Endodermal cell (in vitro differentiated cells): ENCODE results near the gene SLC16A2. TPM values are rescaled to one million over a fixed set of nuclear protein-coding genes. Genes with fewer than 3 reads are reported as not detected.

Experiments
- DNase-seq: peaks from one replicate; pipeline ENCODE4 v3.0.0-alpha.2; 2017
- H3K27ac ChIP-seq: 2 replicates; pipeline ENCODE4 v1.5.1; 2013; ENCODE audit warnings: mild to moderate bottlenecking, low read depth, low read length, moderate library complexity
- H3K27me3 ChIP-seq: 2 replicates; pipeline ENCODE4 v1.6.1; 2013; ENCODE audit warnings: mild to moderate bottlenecking, low read length, moderate library complexity; ENCODE audit not compliant: insufficient read depth, control insufficient read depth, poor library complexity, severe bottlenecking
- H3K36me3 ChIP-seq: 2 replicates; pipeline ENCODE4 v1.7.0; 2013; ENCODE audit warnings: mild to moderate bottlenecking, low read length, moderate library complexity; ENCODE audit not compliant: control insufficient read depth, insufficient read depth
- H3K4me1 ChIP-seq: one replicate; pipeline ENCODE4 v1.7.0; 2013; ENCODE audit warnings: low read length; ENCODE audit not compliant: control insufficient read depth, insufficient read depth
- H3K4me3 ChIP-seq: 2 replicates; pipeline ENCODE4 v1.5.1; 2013; ENCODE audit warnings: mild to moderate bottlenecking, low read length, moderate library complexity
- H3K9ac ChIP-seq: 2 replicates; pipeline ENCODE4 v1.6.1; 2013; ENCODE audit warnings: mild to moderate bottlenecking, low read length, moderate library complexity; ENCODE audit not compliant: poor library complexity, severe bottlenecking; ENCODE audit errors: extremely low read depth
- H3K9me3 ChIP-seq: 2 replicates; pipeline ENCODE4 v1.6.1; 2013; ENCODE audit warnings: mild to moderate bottlenecking, low read length, moderate library complexity; ENCODE audit not compliant: control insufficient read depth
- H3K27ac Mint-ChIP-seq: 2 replicates; pipeline ENCODE4 v1.8.0; 2020; ENCODE audit warnings: mixed read lengths
- H3K27me3 Mint-ChIP-seq: 2 replicates; pipeline ENCODE4 v1.8.0; 2021; ENCODE audit warnings: mild to moderate bottlenecking, mixed read lengths; ENCODE audit not compliant: insufficient read depth
- H3K36me3 Mint-ChIP-seq: 2 replicates; pipeline ENCODE4 v1.8.0; 2020; ENCODE audit warnings: low read depth, mixed read lengths
- H3K4me1 Mint-ChIP-seq: 2 replicates; pipeline ENCODE4 v1.8.0; 2020; ENCODE audit warnings: mixed read lengths
- H3K4me3 Mint-ChIP-seq: 2 replicates; pipeline ENCODE4 v1.8.0; 2020; ENCODE audit warnings: mild to moderate bottlenecking, moderate library complexity, mixed read lengths
- H3K9me3 Mint-ChIP-seq: 2 replicates; pipeline ENCODE4 v1.8.0; 2020; ENCODE audit warnings: mild to moderate bottlenecking, mixed read lengths
- WGBS, 2 experiments: methylation state at CpG; one replicate each; pipeline versions ENCODE4 v1.1.5 to v1.1.7; 2013; ENCODE audit warnings: missing lambda C conversion rate in 2 of 2, mixed read lengths in 1 of 2; ENCODE audit not compliant: insufficient coverage in 1 of 2, insufficient read length in 1 of 2; 5-methylcytosine and 5-hydroxymethylcytosine counted together
- total RNA-seq, 2 donors: library from RNA; stranded (reverse); fragmentation: NEBNext Ultra II Directional in 1 of 2; extraction: Animal tissue kit (Norgen Biotek cat#: 25700) in 1 of 2; gene quantifications; 2 replicates in 1 of 2; 3 replicates in 1 of 2; pipeline ENCODE4 v1.2.1, GENCODE V29; 2021
- TF ChIP-seq, protein P1 (sequence below): fragments of 200-600 bp; sonication (generic); conservative IDR thresholded peaks from 2 replicates; pipeline ENCODE4 v1.5.0; 2021; ENCODE audit warnings: antibody characterized with exemption, mild to moderate bottlenecking

The SLC16A2 gene
- total RNA-seq, 2 donors from 2014 or later = 9.1 to 11.6 TPM

DNA sequence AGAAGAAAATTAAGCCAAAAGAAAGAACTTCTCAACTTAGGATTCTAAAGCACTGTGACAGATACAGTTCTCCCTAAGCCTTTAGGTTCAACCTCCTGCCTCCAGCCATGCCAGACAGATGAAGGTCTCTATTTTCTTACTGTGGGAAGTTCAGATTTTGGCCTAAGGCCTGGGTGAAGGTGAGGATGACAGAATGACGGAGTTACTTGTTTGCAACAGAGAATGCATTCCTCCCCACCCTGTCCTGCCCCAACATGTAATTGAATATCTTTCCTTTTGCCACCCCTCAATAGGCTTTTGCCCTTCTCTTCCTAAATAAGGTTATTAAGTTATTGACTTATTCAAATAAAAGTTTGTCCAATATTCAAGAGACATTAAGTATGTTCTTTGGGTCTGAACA, 25.6 kb downstream of the SLC16A2 start:
- WGBS, 2 experiments = 80% methylated on average over 1 of the region's 1 CpG; no CpG with 5 or more reads in 1 of the 2 experiments
- Mint-ChIP-seq H3K4me1 (no peaks in the 10 kb centered on the region), H3K27ac (no peak overlapping the region), H3K4me3 (no peak overlapping the region), H3K36me3 (no peaks in the 10 kb centered on the region), H3K27me3 (no peaks in the 10 kb centered on the region), H3K9me3 (peaks cover 9% of the 10 kb centered on the region)
- DNase-seq = no peak
- Histone ChIP-seq H3K4me1 (no peaks in the 10 kb centered on the region), H3K27me3 (no peaks in the 10 kb centered on the region), H3K27ac (no peak overlapping the region), H3K4me3 (no peak overlapping the region), H3K9me3 (no peaks in the 10 kb centered on the region), H3K36me3 (no peaks in the 10 kb centered on the region), H3K9ac (no peak overlapping the region)
- TF ChIP-seq, protein P1, sequence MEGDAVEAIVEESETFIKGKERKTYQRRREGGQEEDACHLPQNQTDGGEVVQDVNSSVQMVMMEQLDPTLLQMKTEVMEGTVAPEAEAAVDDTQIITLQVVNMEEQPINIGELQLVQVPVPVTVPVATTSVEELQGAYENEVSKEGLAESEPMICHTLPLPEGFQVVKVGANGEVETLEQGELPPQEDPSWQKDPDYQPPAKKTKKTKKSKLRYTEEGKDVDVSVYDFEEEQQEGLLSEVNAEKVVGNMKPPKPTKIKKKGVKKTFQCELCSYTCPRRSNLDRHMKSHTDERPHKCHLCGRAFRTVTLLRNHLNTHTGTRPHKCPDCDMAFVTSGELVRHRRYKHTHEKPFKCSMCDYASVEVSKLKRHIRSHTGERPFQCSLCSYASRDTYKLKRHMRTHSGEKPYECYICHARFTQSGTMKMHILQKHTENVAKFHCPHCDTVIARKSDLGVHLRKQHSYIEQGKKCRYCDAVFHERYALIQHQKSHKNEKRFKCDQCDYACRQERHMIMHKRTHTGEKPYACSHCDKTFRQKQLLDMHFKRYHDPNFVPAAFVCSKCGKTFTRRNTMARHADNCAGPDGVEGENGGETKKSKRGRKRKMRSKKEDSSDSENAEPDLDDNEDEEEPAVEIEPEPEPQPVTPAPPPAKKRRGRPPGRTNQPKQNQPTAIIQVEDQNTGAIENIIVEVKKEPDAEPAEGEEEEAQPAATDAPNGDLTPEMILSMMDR = no peak

- Histone ChIP-seq H3K27ac (no peak overlapping the region), H3K4me3 (no peak overlapping the region), H3K9ac (no peak overlapping the region), H3K4me1 (no peaks in the 10 kb centered on the region), H3K27me3 (no peaks in the 10 kb centered on the region), H3K36me3 (no peaks in the 10 kb centered on the region), H3K9me3 (no peaks in the 10 kb centered on the region)
- H3K9me3 Mint-ChIP-seq = peaks cover 11% of the 10 kb centered on the region
- DNase-seq = no peak
- no peaks in the 10 kb centered on the region for H3K27me3 Mint-ChIP-seq
- TF ChIP-seq, protein P1 = no peak
- H3K36me3 Mint-ChIP-seq = no peaks in the 10 kb centered on the region
- H3K4me3 Mint-ChIP-seq = no peak overlapping the region
- H3K4me1 Mint-ChIP-seq = no peaks in the 10 kb centered on the region
- H3K27ac Mint-ChIP-seq = no peak overlapping the region
- 87% methylated on average over 5 of the region's 5 CpGs; no CpG with 5 or more reads in 1 of the 2 experiments for WGBS, 2 experiments
These were observed 27.4 kb downstream of the SLC16A2 start for GRCh38 chrX:74448669-74449068.

DNA sequence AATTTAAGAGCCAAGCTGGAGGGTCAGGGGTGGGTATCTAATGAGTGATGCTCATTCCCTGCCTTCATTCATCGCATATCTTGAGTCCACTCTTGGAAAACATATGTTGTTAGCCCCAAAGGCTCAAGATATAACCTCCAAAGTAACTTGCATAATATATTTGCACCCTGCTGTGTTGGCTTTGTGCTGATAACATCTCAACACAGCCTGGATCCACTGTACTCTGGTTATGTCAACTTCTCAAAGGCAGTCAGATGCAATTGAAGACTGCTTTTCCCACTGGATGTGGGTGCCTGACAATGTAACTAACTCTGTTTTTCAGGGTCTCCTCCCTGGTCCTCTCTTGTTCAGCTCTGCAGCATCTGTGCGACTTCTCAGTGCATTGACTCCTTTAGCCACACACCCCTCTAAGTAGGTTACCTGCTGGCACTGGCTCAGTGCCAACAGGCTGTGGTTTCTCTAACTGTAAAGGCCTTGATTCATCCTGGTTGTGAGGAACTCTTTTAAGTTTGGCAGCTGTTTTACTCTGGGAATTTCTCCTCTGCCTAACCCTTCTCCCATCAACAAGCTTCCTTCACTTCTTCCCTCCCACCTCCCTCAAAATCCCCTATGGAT, 28.1 kb downstream of the SLC16A2 start:
- Mint-ChIP-seq H3K27me3 (no peaks in the 10 kb centered on the region), H3K36me3 (no peaks in the 10 kb centered on the region), H3K27ac (no peak overlapping the region), H3K4me1 (no peaks in the 10 kb centered on the region), H3K9me3 (peaks cover 10% of the 10 kb centered on the region), H3K4me3 (no peak overlapping the region)
- Histone ChIP-seq H3K9ac (no peak overlapping the region), H3K4me3 (no peak overlapping the region), H3K36me3 (no peaks in the 10 kb centered on the region), H3K9me3 (no peaks in the 10 kb centered on the region), H3K4me1 (no peaks in the 10 kb centered on the region), H3K27me3 (no peaks in the 10 kb centered on the region), H3K27ac (no peak overlapping the region)
- TF ChIP-seq, protein P1 = no peak
- WGBS, 2 experiments = 88% methylated on average over 2 of the region's 2 CpGs; no CpG with 5 or more reads in 1 of the 2 experiments
- DNase-seq = no peak
